Measurements from ENCODE around the gene NTMT2. TPM values are rescaled to one million over a fixed set of nuclear protein-coding genes. Genes with fewer than 3 reads are reported as not detected.

NTMT2 gene
- total RNA-seq, 4 donors from 2014 or later = not detected

GRCh38 chr1:170217517-170218256, 71.9 kb downstream of the NTMT2 start:
- H3K27me3 ChIP-seq = no peaks in the 10 kb centered on the region
- peaks cover 20 to 79% (median 55%) of the 10 kb centered on the region in 4 donors for H3K4me1 ChIP-seq
- H3K9me3 ChIP-seq = no peaks in the 10 kb centered on the region
- WGBS = 91% methylated on average over 5 of the region's 5 CpGs
- H3K4me3 ChIP-seq = no peak overlapping the region
- TF ChIP-seq EP300 (IDR thresholded peaks at IDR 0.05) = no peak
- no peak for TF ChIP-seq POLR2A (IDR thresholded peaks at IDR 0.05; ENCODE audit: low read depth)
- no peak for TF ChIP-seq POLR2AphosphoS5 (IDR thresholded peaks at IDR 0.05)
- TF ChIP-seq CTCF (IDR thresholded peaks at IDR 0.05) = no peak
- H3K36me3 ChIP-seq = no peaks in the 10 kb centered on the region
- H3K27ac ChIP-seq (replicated peaks in 1 of 4) = no peak overlapping the region
- intact Hi-C loops (cut with DNase I) = loop anchor here (10.0 kb wide), 1 partner anchor 317 kb away; the partner anchor contains the start of gene GORAB
- no peak for DNase-seq (ENCODE audit: extremely low spot score)

- peaks cover 20 to 85% (median 56%) of the 10 kb centered on the region in 4 donors for H3K4me1 ChIP-seq
- no peak overlapping the region for H3K4me3 ChIP-seq
- TF ChIP-seq EP300 (IDR thresholded peaks at IDR 0.05) (no peak), POLR2AphosphoS5 (IDR thresholded peaks at IDR 0.05) (no peak), POLR2A (IDR thresholded peaks at IDR 0.05; ENCODE audit: low read depth) (no peak), CTCF (IDR thresholded peaks at IDR 0.05) (no peak)
- H3K27ac ChIP-seq (replicated peaks in 1 of 4) = no peak overlapping the region
- 70% methylated on average over 4 of the region's 4 CpGs for WGBS
- no peaks in the 10 kb centered on the region for H3K9me3 ChIP-seq
- no peaks in the 10 kb centered on the region for H3K36me3 ChIP-seq
- DNase-seq (ENCODE audit: extremely low spot score) = no peak
- no peaks in the 10 kb centered on the region for H3K27me3 ChIP-seq
- intact Hi-C loops (cut with DNase I) = loop anchor here (10.0 kb wide), 1 partner anchor 317 kb away; the partner anchor contains the start of gene GORAB
Measured at GRCh38 chr1:170218257-170218650, 72.5 kb downstream of the NTMT2 start.

Small RNA genes lying within 50 kb of the gene (small RNA-seq; reads per million reads assigned to genes)
- gene MIR3119-2 = 0 reads per million in 3 donors

Other genes with a start within 250 kb of the NTMT2 start
- 10 to 100 TPM; 23.9 to 35.9 (median 30.0) TPM for gene KIFAP3, start 71.3 kb upstream of the NTMT2 start, total RNA-seq